HUDEP-2 (cell line): ENCODE results near the gene SLC25A34.

ENCODE experiments used
- DNase-seq, 76 experiments: peaks; one replicate each; lab custom pipeline; 2025; ENCODE audit not compliant: unreplicated experiment in 76 of 76; lab: John Stamatoyannopoulos, UW

Gene SLC25A34

DNA sequence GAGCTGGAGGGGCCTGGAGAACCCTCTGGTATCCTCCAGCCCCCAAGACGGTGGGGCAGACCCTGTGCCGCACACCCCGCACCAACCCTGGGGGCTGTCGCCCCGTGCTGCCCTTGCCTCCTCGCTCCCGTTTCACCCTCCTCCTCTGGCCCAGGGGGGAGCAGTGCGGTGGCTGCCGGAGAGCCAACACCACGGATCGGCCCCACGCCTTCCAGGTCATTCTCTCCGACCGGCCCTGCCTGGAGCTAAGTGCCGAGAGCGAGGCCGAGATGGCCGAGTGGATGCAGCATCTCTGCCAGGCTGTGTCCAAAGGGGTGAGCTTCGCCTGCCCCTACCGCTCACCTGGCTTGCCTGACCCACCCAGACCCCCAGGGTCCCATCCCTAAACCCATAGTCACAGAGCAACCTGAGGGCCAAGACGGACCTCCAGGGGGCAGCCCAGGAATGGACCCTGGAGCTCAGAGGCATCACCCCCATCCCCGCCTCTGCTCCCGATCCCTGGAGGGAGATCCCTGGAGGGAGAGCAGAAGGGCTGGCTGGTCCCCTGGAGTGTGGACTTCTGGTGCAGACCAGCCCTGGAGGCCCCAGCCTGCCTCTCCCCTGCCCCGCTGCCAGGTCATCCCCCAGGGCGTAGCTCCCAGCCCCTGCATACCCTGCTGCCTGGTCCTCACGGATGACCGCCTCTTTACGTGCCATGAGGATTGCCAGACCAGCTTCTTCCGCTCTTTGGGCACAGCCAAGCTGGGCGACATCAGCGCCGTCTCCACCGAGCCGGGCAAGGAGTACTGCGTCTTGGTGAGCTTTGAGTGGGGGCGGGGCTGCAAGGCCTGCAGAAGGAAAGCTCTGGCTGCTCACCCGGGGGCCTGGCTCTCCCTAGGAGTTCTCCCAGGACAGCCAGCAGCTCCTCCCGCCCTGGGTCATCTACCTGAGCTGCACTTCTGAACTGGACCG is 4.0 kb upstream of the SLC25A34 start:
- DNase-seq, result no peak

GRCh38 chr1:15732686-15733081 is 3.4 kb upstream of the SLC25A34 start:
- DNase-seq, result no peak

- DNase-seq, result no peak
Observed at GRCh38 chr1:15733218-15733725, 2.8 kb upstream of the SLC25A34 start.

GRCh38 chr1:15733726-15734226 is 2.3 kb upstream of the SLC25A34 start:
- DNase-seq, result no peak

DNA sequence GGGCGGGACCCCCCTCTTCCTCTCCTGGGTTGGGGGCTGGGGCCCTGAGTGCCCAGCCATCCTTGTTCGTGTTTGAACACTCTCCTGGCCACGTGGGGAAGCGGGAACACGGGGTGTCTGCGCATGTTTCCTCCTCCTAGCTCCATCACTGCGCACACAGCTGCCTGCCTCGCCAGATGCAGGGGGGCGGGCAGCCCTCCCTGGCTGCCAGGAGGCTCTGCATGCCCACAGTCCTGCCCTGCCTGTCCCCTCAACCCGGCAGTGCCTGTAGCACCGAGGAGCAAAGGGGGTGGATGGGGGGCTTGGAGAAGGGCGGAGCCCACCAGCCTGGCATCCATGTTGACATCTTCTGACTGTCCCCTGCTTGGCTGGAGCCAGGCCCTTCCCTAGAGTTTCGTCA is 1.8 kb upstream of the SLC25A34 start:
- DNase-seq, result no peak

GRCh38 chr1:15734901-15735300 is 1.2 kb upstream of the SLC25A34 start:
- no peak for DNase-seq

GRCh38 chr1:15735304-15736037 is 587 bp upstream of the SLC25A34 start:
- peak in 6 of 76 experiments; percentile 3 to 18 (median 11) for DNase-seq

DNA sequence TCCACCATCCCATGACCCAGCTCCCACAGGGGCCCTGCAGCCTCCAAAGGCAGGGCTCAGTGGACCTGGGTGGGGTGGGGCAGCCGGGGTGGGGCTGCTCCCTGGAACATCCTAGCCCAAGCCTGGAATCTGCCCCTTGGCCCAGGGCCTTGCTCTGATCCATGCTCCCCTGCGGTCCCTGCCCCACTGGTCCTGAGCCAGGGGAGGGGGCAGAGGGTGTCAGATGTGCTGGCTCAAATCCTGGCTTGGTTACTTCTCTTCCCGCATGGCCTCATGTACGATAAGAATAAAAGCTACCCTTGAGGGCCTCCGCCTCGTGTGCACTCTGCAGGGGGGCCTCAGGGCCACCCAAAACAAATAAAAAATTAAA is 819 bp downstream of the SLC25A34 start:
- no peak for DNase-seq

- no peak for DNase-seq
Observed at GRCh38 chr1:15737324-15738319, 1.6 kb downstream of the SLC25A34 start.

- no peak for DNase-seq
Observed at GRCh38 chr1:15738416-15739113, 2.5 kb downstream of the SLC25A34 start.

- no peak for DNase-seq
Observed at GRCh38 chr1:15739259-15739658, 3.2 kb downstream of the SLC25A34 start.

GRCh38 chr1:15739745-15740144 is 3.7 kb downstream of the SLC25A34 start:
- DNase-seq, result no peak

- peak in 58 of 76 experiments; percentile 4 to 68 (median 44) for DNase-seq
Observed at GRCh38 chr1:15740924-15741850, 5.1 kb downstream of the SLC25A34 start.

- DNase-seq, result no peak
Observed at GRCh38 chr1:15742339-15742801, 6.3 kb downstream of the SLC25A34 start, which contains the start of gene TMEM82. TSS of gene TMEM82 (plus strand) at chr1:15742499. CDS start at chr1:15742560, 61 bp downstream.

DNA sequence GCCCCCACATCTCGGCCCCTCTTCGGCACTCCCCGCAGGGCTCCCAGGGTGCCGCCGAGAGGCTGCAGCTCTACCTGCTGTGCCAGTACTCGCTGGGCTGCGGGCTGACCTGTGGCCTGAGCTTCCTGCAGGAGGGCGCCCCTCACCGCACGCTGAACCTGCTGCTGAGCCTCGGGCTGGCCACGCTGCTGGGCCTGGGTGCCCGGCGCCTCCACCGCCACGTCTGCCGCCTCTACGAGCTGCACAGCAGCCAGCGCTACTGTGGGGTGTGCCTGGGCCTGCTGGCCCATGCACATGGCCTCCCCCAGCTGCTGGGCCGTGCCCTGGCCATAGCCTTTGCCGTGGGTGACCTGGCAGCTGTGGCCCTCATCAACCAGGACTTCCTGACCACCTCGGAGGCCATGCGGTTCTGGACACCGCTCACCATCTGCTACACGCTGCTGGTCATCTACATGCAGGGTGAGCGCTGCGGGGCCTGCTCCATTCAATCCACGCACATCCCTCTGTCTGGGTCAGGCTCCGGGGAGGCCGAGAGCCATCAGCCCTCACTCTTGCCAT is 8.1 kb downstream of the SLC25A34 start:
- DNase-seq, result no peak

DNA sequence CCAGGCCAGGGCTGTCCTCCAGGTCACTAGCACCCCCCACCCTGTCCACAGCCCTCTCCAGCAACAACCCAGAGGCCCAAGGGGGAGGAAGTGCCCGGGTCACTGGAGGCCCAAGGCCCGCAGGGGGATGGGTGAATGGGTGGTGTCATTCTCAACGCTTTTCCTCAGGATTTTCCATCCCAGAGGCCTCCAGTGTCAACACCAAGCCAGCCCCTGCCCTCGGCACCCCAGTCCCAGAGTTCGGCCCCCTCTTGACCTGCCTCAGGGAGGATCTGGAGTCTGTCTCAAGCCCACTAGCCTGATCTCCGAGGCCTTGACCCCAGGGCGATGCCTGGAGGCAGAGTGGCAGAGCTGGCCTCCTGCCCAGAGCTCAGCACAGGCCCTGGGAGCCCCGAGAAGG is 11.3 kb downstream of the SLC25A34 start:
- no peak for DNase-seq

GRCh38 chr1:15748264-15748663 is 12.2 kb downstream of the SLC25A34 start:
- no peak for DNase-seq
